ENCODE data around the gene LDHAL6A. TPM values are rescaled to one million over a fixed set of nuclear protein-coding genes. Genes with fewer than 3 reads are reported as not detected.

The LDHAL6A gene
- total RNA-seq = not detected in 2 replicates

GRCh38 chr11:18455686-18456372 lies at the start of gene LDHAL6A:
Gene LDHAL6A, plus strand, starts transcription at chr11:18455856. Its CDS starts 825 bp downstream, at chr11:18456681.

GRCh38 chr11:18526521-18527296 lies 71.1 kb downstream of the LDHAL6A start, which contains the start of gene TSG101:
Gene TSG101, minus strand, starts transcription at chr11:18526942. Its CDS starts 126 bp downstream, at chr11:18526816.

Other genes starting within 250 kb of the LDHAL6A start
- not detected in 2 replicates for gene SAA4, start 219.1 kb upstream of the LDHAL6A start, total RNA-seq
- gene SAA2, start 207.2 kb upstream of the LDHAL6A start, total RNA-seq = 0.46 and 40.6 TPM in 2 replicates
- 28.7 TPM in 1 of 2 replicates, not detected in the other for gene SAA1, start 189.6 kb upstream of the LDHAL6A start, total RNA-seq
- 47.5 and 48.2 TPM in 2 replicates for gene HPS5, start 133.7 kb upstream of the LDHAL6A start, total RNA-seq
- gene GTF2H1, start 133.3 kb upstream of the LDHAL6A start, total RNA-seq = 58.8 and 64.6 TPM in 2 replicates
- gene LDHA, start 61.3 kb upstream of the LDHAL6A start, total RNA-seq = 1,096 and 1,193 TPM in 2 replicates
- not detected in 2 replicates for gene LDHC, start 43.5 kb upstream of the LDHAL6A start, total RNA-seq
- gene TSG101, start 71.1 kb downstream of the LDHAL6A start, total RNA-seq = 47.8 and 51.7 TPM in 2 replicates
- gene UEVLD, start 132.9 kb downstream of the LDHAL6A start, total RNA-seq = 21.8 and 24.8 TPM in 2 replicates
- gene MISFA, start 143.9 kb downstream of the LDHAL6A start, total RNA-seq = 0.43 and 0.52 TPM in 2 replicates
- 15.7 and 17.5 TPM in 2 replicates for gene SPTY2D1, start 178.5 kb downstream of the LDHAL6A start, total RNA-seq
- 0.30 and 0.33 TPM in 2 replicates for gene TMEM86A, start 242.9 kb downstream of the LDHAL6A start, total RNA-seq

All from smooth muscle cell of the pulmonary artery (primary cell).